ENCODE measurements around the gene ITPA.

ITPA gene

DNA sequence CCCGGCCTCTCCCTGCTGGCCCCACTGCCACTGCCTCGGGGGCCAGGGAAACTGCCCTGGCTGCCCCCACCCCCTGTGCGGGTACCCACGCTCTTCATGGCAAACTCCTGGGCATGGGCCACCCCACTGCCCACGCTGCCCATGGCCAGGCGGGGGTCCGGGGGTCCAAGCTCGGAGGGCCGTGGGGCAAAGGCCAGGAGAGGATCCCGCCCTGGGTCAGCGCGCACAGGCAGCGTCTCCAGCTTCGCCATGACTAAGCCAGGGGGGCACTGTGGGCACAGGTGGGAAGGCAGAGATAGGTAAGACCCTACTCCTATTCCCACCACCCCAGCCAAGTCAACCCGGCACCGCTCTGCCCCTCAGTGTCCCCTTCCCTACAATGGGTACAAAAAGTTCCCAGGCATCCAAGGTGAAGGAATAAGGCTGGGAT, 42.4 kb upstream of the ITPA start:
- Histone ChIP-seq H3K27ac (ENCODE audit: low read length) (no peak overlapping the region), H3K27me3 (ENCODE audit: insufficient read depth, low read length, poor library complexity) (peaks cover 3% of the 10 kb centered on the region), H4K20me1 (ENCODE audit: insufficient read depth, low read length) (peaks cover 3% of the 10 kb centered on the region; the same call in 1 of the 2 replicates), H3K4me3 (ENCODE audit: low read depth in 1 of 2, low read length in 2 of 2) (no peak overlapping the region), H3K79me2 (ENCODE audit: insufficient read depth, low read length) (no peaks in the 10 kb centered on the region), H3K36me3 (ENCODE audit: insufficient read depth, low read length) (no peaks in the 10 kb centered on the region), H3K4me1 (ENCODE audit: insufficient read depth, low read length) (no peaks in the 10 kb centered on the region), H3K9ac (ENCODE audit: low read depth, low read length) (no peak overlapping the region), H3K9me3 (ENCODE audit: insufficient read depth, low read length, severe bottlenecking) (no peaks in the 10 kb centered on the region), H3K4me2 (ENCODE audit: insufficient read depth, low read length) (no peak overlapping the region), H2AFZ (ENCODE audit: low read depth, low read length) (no peak overlapping the region)
- ATAC-seq (ENCODE audit: insufficient read depth, low read depth) = no peak
- TF ChIP-seq, protein P1, sequence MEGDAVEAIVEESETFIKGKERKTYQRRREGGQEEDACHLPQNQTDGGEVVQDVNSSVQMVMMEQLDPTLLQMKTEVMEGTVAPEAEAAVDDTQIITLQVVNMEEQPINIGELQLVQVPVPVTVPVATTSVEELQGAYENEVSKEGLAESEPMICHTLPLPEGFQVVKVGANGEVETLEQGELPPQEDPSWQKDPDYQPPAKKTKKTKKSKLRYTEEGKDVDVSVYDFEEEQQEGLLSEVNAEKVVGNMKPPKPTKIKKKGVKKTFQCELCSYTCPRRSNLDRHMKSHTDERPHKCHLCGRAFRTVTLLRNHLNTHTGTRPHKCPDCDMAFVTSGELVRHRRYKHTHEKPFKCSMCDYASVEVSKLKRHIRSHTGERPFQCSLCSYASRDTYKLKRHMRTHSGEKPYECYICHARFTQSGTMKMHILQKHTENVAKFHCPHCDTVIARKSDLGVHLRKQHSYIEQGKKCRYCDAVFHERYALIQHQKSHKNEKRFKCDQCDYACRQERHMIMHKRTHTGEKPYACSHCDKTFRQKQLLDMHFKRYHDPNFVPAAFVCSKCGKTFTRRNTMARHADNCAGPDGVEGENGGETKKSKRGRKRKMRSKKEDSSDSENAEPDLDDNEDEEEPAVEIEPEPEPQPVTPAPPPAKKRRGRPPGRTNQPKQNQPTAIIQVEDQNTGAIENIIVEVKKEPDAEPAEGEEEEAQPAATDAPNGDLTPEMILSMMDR (IDR thresholded peaks at IDR 0.05; ENCODE audit: borderline replicate concordance, extremely low read depth, low read length, poor library complexity, severe bottlenecking) = no peak
- TF ChIP-seq EZH2 (IDR thresholded peaks at IDR 0.05; ENCODE audit: borderline replicate concordance, low read depth, low read length, severe bottlenecking) = no peak
- DNase-seq = no peak

DNA sequence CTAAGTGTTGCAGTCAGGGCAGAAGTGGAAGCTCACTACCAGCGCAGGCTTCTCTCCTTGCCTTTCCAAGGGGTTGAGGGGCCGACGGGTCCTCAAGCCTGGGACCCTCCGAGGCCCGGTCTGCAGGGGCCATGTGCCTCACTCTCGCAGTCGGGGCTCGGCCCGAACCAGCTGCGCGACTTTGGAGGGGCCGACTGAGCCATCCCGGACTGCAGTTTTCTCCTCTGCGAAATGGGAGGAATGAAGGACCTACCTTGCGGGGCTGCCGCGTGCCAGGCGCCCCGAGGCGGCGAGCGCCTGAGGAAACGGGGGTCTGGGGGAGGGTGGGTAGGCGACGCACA, 41.6 kb upstream of the ITPA start:
- Histone ChIP-seq H3K27me3 (ENCODE audit: insufficient read depth, low read length, poor library complexity) (peaks cover 6% of the 10 kb centered on the region), H3K4me2 (ENCODE audit: insufficient read depth, low read length) (no peak overlapping the region), H3K27ac (ENCODE audit: low read length) (no peak overlapping the region), H4K20me1 (ENCODE audit: insufficient read depth, low read length) (peaks cover 7% of the 10 kb centered on the region), H3K4me3 (ENCODE audit: low read depth in 1 of 2, low read length in 2 of 2) (no peak overlapping the region), H3K9me3 (ENCODE audit: insufficient read depth, low read length, severe bottlenecking) (no peaks in the 10 kb centered on the region), H3K9ac (ENCODE audit: low read depth, low read length) (no peak overlapping the region), H3K79me2 (ENCODE audit: insufficient read depth, low read length) (no peaks in the 10 kb centered on the region), H3K4me1 (ENCODE audit: insufficient read depth, low read length) (peaks cover 3% of the 10 kb centered on the region), H3K36me3 (ENCODE audit: insufficient read depth, low read length) (no peaks in the 10 kb centered on the region), H2AFZ (ENCODE audit: low read depth, low read length) (no peak overlapping the region)
- TF ChIP-seq EZH2 (IDR thresholded peaks at IDR 0.05; ENCODE audit: borderline replicate concordance, low read depth, low read length, severe bottlenecking) = no peak
- TF ChIP-seq, protein P1 (IDR thresholded peaks at IDR 0.05; ENCODE audit: borderline replicate concordance, extremely low read depth, low read length, poor library complexity, severe bottlenecking) = no peak
- ATAC-seq (ENCODE audit: insufficient read depth, low read depth) = no peak
- no peak for DNase-seq

DNA sequence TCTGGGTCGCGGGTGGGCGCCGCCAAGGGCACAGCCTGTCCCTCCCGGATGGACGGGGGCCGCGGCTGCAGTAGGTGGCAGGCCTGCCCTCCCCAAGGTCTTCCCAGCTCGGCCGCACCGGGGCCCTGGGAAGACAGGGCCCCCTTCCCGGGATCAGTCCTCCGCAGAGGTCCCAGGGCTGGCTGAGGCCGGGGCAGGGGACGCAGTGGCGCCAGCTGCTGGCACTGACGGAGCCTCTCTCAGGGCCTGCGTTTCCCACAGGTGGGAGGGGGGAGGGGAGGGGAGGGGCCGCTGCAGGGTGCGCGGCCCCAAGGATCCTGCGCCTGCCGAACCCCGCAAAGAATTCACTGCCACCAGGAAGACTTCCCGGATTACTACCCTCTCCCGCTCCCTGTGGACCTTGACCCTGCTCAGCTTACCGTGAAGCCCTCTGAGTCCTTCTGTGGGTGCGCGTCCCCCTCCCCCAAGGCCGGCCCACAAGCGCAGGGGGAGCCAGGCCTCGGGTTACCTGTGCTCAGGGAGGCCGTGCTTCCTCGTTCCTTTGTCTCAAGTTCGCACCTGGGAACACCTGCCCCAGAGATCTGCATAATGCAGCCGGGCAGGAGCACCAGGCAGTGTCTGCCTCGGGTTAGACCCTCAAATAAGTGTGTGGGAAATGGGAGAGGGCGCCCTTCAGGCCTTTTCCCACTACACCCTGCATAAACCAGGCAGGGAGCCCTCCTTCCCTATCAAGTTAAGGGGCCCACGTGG, 41.0 kb upstream of the ITPA start:
- no peak for TF ChIP-seq EZH2 (IDR thresholded peaks at IDR 0.05; ENCODE audit: borderline replicate concordance, low read depth, low read length, severe bottlenecking)
- TF ChIP-seq, protein P1 (IDR thresholded peaks at IDR 0.05; ENCODE audit: borderline replicate concordance, extremely low read depth, low read length, poor library complexity, severe bottlenecking) = no peak
- peaks cover 6% of the 10 kb centered on the region for H3K4me1 ChIP-seq (ENCODE audit: insufficient read depth, low read length)
- H3K79me2 ChIP-seq (ENCODE audit: insufficient read depth, low read length) = no peaks in the 10 kb centered on the region
- peaks cover 6% of the 10 kb centered on the region for H3K27me3 ChIP-seq (ENCODE audit: insufficient read depth, low read length, poor library complexity)
- H2AFZ ChIP-seq (ENCODE audit: low read depth, low read length) = no peak overlapping the region
- no peak overlapping the region for H3K9ac ChIP-seq (ENCODE audit: low read depth, low read length)
- H3K36me3 ChIP-seq (ENCODE audit: insufficient read depth, low read length) = no peaks in the 10 kb centered on the region
- H3K4me3 ChIP-seq (ENCODE audit: low read depth in 1 of 2, low read length in 2 of 2) = no peak overlapping the region
- no peak for ATAC-seq (ENCODE audit: insufficient read depth, low read depth)
- no peak for DNase-seq
- peaks cover 8% of the 10 kb centered on the region for H4K20me1 ChIP-seq (ENCODE audit: insufficient read depth, low read length)
- no peak overlapping the region for H3K27ac ChIP-seq (ENCODE audit: low read length)
- no peaks in the 10 kb centered on the region for H3K9me3 ChIP-seq (ENCODE audit: insufficient read depth, low read length, severe bottlenecking)
- no peak overlapping the region for H3K4me2 ChIP-seq (ENCODE audit: insufficient read depth, low read length)
